PC-9 (cell line): ENCODE results near the gene ADARB2. TPM values are rescaled to one million over a fixed set of nuclear protein-coding genes. Genes with fewer than 3 reads are reported as not detected.

Experiments
- BruUV-seq: library from RNA; stranded (reverse); fragments of 400-500 nt; replicated peaks from 2 replicates; lab custom pipeline; 2021; lab: Mats Ljungman, UMichigan
- CTCF ChIA-PET: fragments of 300-600 bp; sonication (Branson Sonifier 250); formaldehyde crosslinking; loops from one replicate; lab custom pipeline; 2022; ENCODE audit warnings: antibody characterized with exemption; lab: Charles Lee
- POLR2A ChIA-PET: fragments of 300-600 bp; sonication (Branson Sonifier 250); formaldehyde crosslinking; loops from one replicate; lab custom pipeline; 2022; ENCODE audit warnings: antibody characterized with exemption; ENCODE audit not compliant: unreplicated experiment; lab: Charles Lee
- DNase-seq, 2 experiments: peaks; one replicate each; pipeline versions ENCODE4 v3.0.0 to v3.0.0-alpha.2; 2015 to 2022; ENCODE audit warnings: mixed read lengths in 1 of 2
- H2AFZ ChIP-seq: fragments of 200-600 bp; sonication (generic); 2 replicates; pipeline ENCODE4 v1.8.1; 2017; ENCODE audit warnings: antibody characterized with exemption
- H3F3A ChIP-seq: fragments of 200-600 bp; sonication (generic); 2 replicates; pipeline ENCODE4 v1.8.1; 2017; ENCODE audit warnings: antibody characterized with exemption, mild to moderate bottlenecking, low read depth; ENCODE audit not compliant: insufficient read depth
- H3K27ac ChIP-seq: fragments of 200-600 bp; sonication (generic); 2 replicates; pipeline ENCODE4 v1.6.1; 2016; ENCODE audit warnings: mixed run types
- H3K27me3 ChIP-seq: fragments of 200-600 bp; sonication (generic); 2 replicates; pipeline ENCODE4 v1.6.1; 2016; ENCODE audit warnings: low read depth, mixed run types; ENCODE audit not compliant: insufficient read depth
- H3K36me3 ChIP-seq: fragments of 200-600 bp; sonication (generic); 2 replicates; pipeline ENCODE4 v1.6.1; 2016; ENCODE audit warnings: low read depth, mixed run types
- H3K4me1 ChIP-seq: fragments of 200-600 bp; sonication (generic); replicated peaks from 2 replicates; pipeline ENCODE4 v1.6.1; 2016; ENCODE audit warnings: mixed run types; ENCODE audit not compliant: insufficient read depth
- H3K4me2 ChIP-seq: fragments of 200-600 bp; sonication (generic); 2 replicates; pipeline ENCODE4 v1.6.1; 2017; ENCODE audit warnings: mixed run types
- H3K4me3 ChIP-seq: fragments of 200-600 bp; sonication (generic); 2 replicates; pipeline ENCODE4 v1.6.1; 2016; ENCODE audit warnings: mixed run types
- H3K79me2 ChIP-seq: fragments of 200-600 bp; sonication (generic); 2 replicates; pipeline ENCODE4 v1.6.1; 2017; ENCODE audit warnings: low read depth, mixed run types
- H3K9me2 ChIP-seq: fragments of 200-600 bp; sonication (generic); 2 replicates; pipeline ENCODE4 v1.8.1; 2017; ENCODE audit warnings: mild to moderate bottlenecking; ENCODE audit not compliant: insufficient read depth
- H3K9me3 ChIP-seq: fragments of 200-600 bp; sonication (generic); 2 replicates; pipeline ENCODE4 v1.8.1; 2016; ENCODE audit warnings: low read depth; ENCODE audit not compliant: insufficient read depth
- H4K20me1 ChIP-seq: fragments of 200-600 bp; sonication (generic); 2 replicates; pipeline ENCODE4 v1.8.1; 2017; ENCODE audit not compliant: insufficient read depth
- CTCF ChIP-seq: fragments of 200-600 bp; sonication (generic); conservative IDR thresholded peaks from 2 replicates; pipeline ENCODE4 v1.6.1; 2017; ENCODE audit warnings: mixed run types, antibody characterized with exemption, mild to moderate bottlenecking, moderate library complexity
- EZH2 ChIP-seq: fragments of 200-600 bp; sonication (generic); IDR thresholded peaks from 2 replicates; pipeline ENCODE4 v1.8.0; 2017; ENCODE audit warnings: antibody characterized with exemption, low read depth
- intact Hi-C: fragments of 100-400 bp; cut with micrococcal nuclease; formaldehyde crosslinking; loops from one replicate; pipeline ENCODE4 v1.10.0; 2022; ENCODE audit not compliant: unreplicated experiment
- total RNA-seq: library from RNA; stranded (reverse); gene quantifications from 2 replicates; pipeline ENCODE4 v1.2.3, GENCODE V29; 2021

ADARB2 gene
- total RNA-seq, 1 experiment from 2014 or later: not detected

GRCh38 chr10:1196656-1197055 lies 540.7 kb downstream of the ADARB2 start:
- H4K20me1 ChIP-seq: no peaks in the 10 kb centered on the region
- no peak overlapping the region for H3K27ac ChIP-seq
- CTCF ChIA-PET: no interaction called here
- H3K4me1 ChIP-seq: no peaks in the 10 kb centered on the region
- no TSS peak for BruUV-seq
- no peaks in the 10 kb centered on the region for H3K79me2 ChIP-seq
- H3K36me3 ChIP-seq: no peaks in the 10 kb centered on the region
- POLR2A ChIA-PET: no interaction called here
- intact Hi-C loops: no loop called here
- no peaks in the 10 kb centered on the region for H3K9me2 ChIP-seq
- DNase-seq: no peak
- no peaks in the 10 kb centered on the region for H3K9me3 ChIP-seq
- no peak overlapping the region for H3K4me3 ChIP-seq
- no peak overlapping the region for H3K4me2 ChIP-seq
- no peaks in the 10 kb centered on the region for H3F3A ChIP-seq
- peaks cover 90% of the 10 kb centered on the region for H3K27me3 ChIP-seq
- no peak overlapping the region for H2AFZ ChIP-seq
- no peak for TF ChIP-seq EZH2
- no peak for TF ChIP-seq CTCF

GRCh38 chr10:1195828-1196227 lies 541.5 kb downstream of the ADARB2 start:
- Histone ChIP-seq H3K79me2 (no peaks in the 10 kb centered on the region), H3K36me3 (no peaks in the 10 kb centered on the region), H3K4me2 (no peak overlapping the region), H4K20me1 (no peaks in the 10 kb centered on the region), H3K4me1 (no peaks in the 10 kb centered on the region), H3K4me3 (no peak overlapping the region), H3K9me2 (no peaks in the 10 kb centered on the region), H3K27me3 (peaks cover 86% of the 10 kb centered on the region), H3K9me3 (no peaks in the 10 kb centered on the region), H3F3A (no peaks in the 10 kb centered on the region), H2AFZ (no peak overlapping the region), H3K27ac (no peak overlapping the region)
- ChIA-PET POLR2A (interaction anchor here (0.7 kb wide), 1 partner anchor 480 kb away, joined by 6 read pairs; no protein-coding TSS in a partner anchor), CTCF (no interaction called here)
- TF ChIP-seq CTCF: no peak
- no peak for TF ChIP-seq EZH2
- no peak for DNase-seq
- BruUV-seq: no TSS peak
- intact Hi-C loops: no loop called here

DNA sequence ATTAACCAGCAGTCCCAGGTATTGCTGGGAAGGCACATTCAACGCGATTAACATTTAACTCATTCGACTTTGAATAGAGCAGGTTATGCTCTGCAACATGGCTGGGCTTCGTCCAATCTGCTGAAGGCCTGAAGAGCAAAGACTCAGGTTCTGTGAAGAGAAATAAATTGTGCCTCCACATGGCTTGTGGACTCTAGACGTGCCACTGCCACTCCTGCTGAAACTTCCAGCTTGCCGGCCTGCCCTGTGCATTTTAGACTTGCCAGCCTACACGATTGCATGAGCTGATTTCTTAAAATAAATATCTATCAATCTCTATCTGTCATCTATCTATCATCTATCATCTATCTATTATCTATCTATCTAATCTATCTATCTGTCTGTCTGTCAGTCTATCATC lies 543.2 kb downstream of the ADARB2 start:
- POLR2A ChIA-PET: no interaction called here
- no peak overlapping the region for H3K27ac ChIP-seq
- no peaks in the 10 kb centered on the region for H3K9me2 ChIP-seq
- no peaks in the 10 kb centered on the region for H4K20me1 ChIP-seq
- H3K27me3 ChIP-seq: peaks cover 83% of the 10 kb centered on the region
- H3K9me3 ChIP-seq: no peaks in the 10 kb centered on the region
- H3K79me2 ChIP-seq: no peaks in the 10 kb centered on the region
- H3K36me3 ChIP-seq: no peaks in the 10 kb centered on the region
- BruUV-seq: no TSS peak
- no peaks in the 10 kb centered on the region for H3K4me1 ChIP-seq
- no peak overlapping the region for H2AFZ ChIP-seq
- intact Hi-C loops: no loop called here
- no peak overlapping the region for H3K4me3 ChIP-seq
- H3K4me2 ChIP-seq: no peak overlapping the region
- H3F3A ChIP-seq: no peaks in the 10 kb centered on the region
- no peak for DNase-seq
- TF ChIP-seq EZH2 (no peak), CTCF (no peak)
- CTCF ChIA-PET: no interaction called here
